ENCODE data around the gene BRIP1. TPM values are rescaled to one million over a fixed set of nuclear protein-coding genes. Genes with fewer than 3 reads are reported as not detected.

BRIP1 gene
- total and polyA plus RNA-seq, 4 donors = 0.21 to 4.3 (median 0.82) TPM

DNA sequence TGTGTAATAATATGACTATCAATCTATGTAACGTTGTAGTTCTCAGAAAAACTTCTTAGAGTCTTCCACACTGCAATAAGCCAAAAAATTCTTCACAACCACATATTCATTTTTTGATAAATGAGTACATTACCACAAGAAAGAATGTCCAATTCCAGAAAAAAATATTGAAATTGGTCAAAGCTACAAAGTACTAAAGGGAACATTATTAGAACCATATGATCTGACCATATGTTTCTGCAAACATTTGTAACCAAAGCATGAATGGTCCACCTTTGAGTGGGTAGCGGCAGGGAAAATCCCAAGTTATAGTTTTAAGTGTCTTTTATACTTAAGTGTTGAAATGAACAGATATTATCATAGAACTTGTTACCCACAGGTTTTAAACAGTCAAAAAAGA lies 200.6 kb downstream of the BRIP1 start:
- H3K27me3 ChIP-seq (ENCODE audit: control insufficient read depth in 3 of 3, insufficient read depth in 3 of 3, low read length in 2 of 3) = no peaks in the 10 kb centered on the region
- H3K4me1 ChIP-seq (ENCODE audit: control insufficient read depth in 5 of 5, insufficient read depth in 5 of 5, low read length in 5 of 5) = peaks cover 0 to 12% (median 0%) of the 10 kb centered on the region in 5 donors
- H3K9me3 ChIP-seq (ENCODE audit: control insufficient read depth in 4 of 4, insufficient read depth in 3 of 4, low read length in 3 of 4) = no peaks in the 10 kb centered on the region
- 79 to 86% methylated on average over 2 of the region's 2 CpGs for WGBS, 2 donors
- ATAC-seq (ENCODE audit: insufficient read depth, low FRiP score) = no peak
- H3K27ac ChIP-seq (ENCODE audit: low read depth in 1 of 2, low read length in 1 of 2) = no peak overlapping the region
- no peaks in the 10 kb centered on the region for H3K36me3 ChIP-seq (ENCODE audit: control insufficient read depth in 4 of 4, insufficient read depth in 4 of 4, low read length in 4 of 4)
- H3K9ac ChIP-seq (ENCODE audit: insufficient read depth in 1 of 2, low read length in 2 of 2) = no peak overlapping the region
- H3K4me3 ChIP-seq = no peak overlapping the region
- no peak for DNase-seq
- TF ChIP-seq, protein P1, sequence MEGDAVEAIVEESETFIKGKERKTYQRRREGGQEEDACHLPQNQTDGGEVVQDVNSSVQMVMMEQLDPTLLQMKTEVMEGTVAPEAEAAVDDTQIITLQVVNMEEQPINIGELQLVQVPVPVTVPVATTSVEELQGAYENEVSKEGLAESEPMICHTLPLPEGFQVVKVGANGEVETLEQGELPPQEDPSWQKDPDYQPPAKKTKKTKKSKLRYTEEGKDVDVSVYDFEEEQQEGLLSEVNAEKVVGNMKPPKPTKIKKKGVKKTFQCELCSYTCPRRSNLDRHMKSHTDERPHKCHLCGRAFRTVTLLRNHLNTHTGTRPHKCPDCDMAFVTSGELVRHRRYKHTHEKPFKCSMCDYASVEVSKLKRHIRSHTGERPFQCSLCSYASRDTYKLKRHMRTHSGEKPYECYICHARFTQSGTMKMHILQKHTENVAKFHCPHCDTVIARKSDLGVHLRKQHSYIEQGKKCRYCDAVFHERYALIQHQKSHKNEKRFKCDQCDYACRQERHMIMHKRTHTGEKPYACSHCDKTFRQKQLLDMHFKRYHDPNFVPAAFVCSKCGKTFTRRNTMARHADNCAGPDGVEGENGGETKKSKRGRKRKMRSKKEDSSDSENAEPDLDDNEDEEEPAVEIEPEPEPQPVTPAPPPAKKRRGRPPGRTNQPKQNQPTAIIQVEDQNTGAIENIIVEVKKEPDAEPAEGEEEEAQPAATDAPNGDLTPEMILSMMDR (IDR thresholded peaks at IDR 0.05; ENCODE audit: control extremely low read depth, extremely low read depth) = no peak

DNA sequence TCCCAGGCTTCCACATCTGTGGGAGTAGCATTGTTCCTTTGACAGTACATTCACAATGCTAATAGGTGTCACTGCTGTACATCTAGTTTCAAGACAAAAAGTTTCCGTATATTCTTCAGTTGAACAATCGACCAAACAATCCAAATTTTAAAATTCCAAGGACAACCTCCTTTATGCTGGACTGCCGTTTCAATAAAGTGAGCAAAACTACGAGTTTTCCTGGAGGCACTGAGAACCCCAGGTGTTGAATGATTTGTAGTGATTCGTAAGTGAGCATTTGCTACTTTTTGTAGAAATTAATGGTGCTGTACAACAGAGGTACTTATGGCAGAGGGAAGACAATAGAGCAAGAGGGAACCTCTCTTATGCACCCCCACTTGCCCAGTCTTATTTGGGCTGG lies 201.1 kb downstream of the BRIP1 start:
- H3K4me3 ChIP-seq = no peak overlapping the region
- no peaks in the 10 kb centered on the region for H3K27me3 ChIP-seq (ENCODE audit: control insufficient read depth in 3 of 3, insufficient read depth in 3 of 3, low read length in 2 of 3)
- no peaks in the 10 kb centered on the region for H3K36me3 ChIP-seq (ENCODE audit: control insufficient read depth in 4 of 4, insufficient read depth in 4 of 4, low read length in 4 of 4)
- no peak overlapping the region for H3K9ac ChIP-seq (ENCODE audit: insufficient read depth in 1 of 2, low read length in 2 of 2)
- 86 to 88% methylated on average over 5 of the region's 5 CpGs for WGBS, 2 donors
- TF ChIP-seq, protein P1 (IDR thresholded peaks at IDR 0.05; ENCODE audit: control extremely low read depth, extremely low read depth) = no peak
- no peak overlapping the region for H3K27ac ChIP-seq (ENCODE audit: low read depth in 1 of 2, low read length in 1 of 2)
- H3K4me1 ChIP-seq (ENCODE audit: control insufficient read depth in 5 of 5, insufficient read depth in 5 of 5, low read length in 5 of 5) = peaks cover 0 to 12% (median 0%) of the 10 kb centered on the region in 5 donors
- no peak for DNase-seq
- no peaks in the 10 kb centered on the region for H3K9me3 ChIP-seq (ENCODE audit: control insufficient read depth in 4 of 4, insufficient read depth in 3 of 4, low read length in 3 of 4)
- no peak for ATAC-seq (ENCODE audit: insufficient read depth, low FRiP score)

GRCh38 chr17:61660746-61661485 lies 202.4 kb downstream of the BRIP1 start:
- no peak overlapping the region for H3K27ac ChIP-seq (ENCODE audit: low read depth in 1 of 2, low read length in 1 of 2)
- no peak overlapping the region for H3K9ac ChIP-seq (ENCODE audit: insufficient read depth in 1 of 2, low read length in 2 of 2)
- no peak for ATAC-seq (ENCODE audit: insufficient read depth, low FRiP score)
- H3K9me3 ChIP-seq (ENCODE audit: control insufficient read depth in 4 of 4, insufficient read depth in 3 of 4, low read length in 3 of 4) = no peaks in the 10 kb centered on the region
- H3K36me3 ChIP-seq (ENCODE audit: control insufficient read depth in 4 of 4, insufficient read depth in 4 of 4, low read length in 4 of 4) = no peaks in the 10 kb centered on the region
- H3K4me1 ChIP-seq (ENCODE audit: control insufficient read depth in 5 of 5, insufficient read depth in 5 of 5, low read length in 5 of 5) = peaks cover 0 to 12% (median 0%) of the 10 kb centered on the region in 5 donors
- TF ChIP-seq, protein P1 (IDR thresholded peaks at IDR 0.05; ENCODE audit: control extremely low read depth, extremely low read depth) = no peak
- H3K4me3 ChIP-seq = no peak overlapping the region
- DNase-seq = peak in 2 of 3 donors; percentile 91 to 94
- 67 to 77% methylated on average over 4 of the region's 4 CpGs for WGBS, 2 donors
- no peaks in the 10 kb centered on the region for H3K27me3 ChIP-seq (ENCODE audit: control insufficient read depth in 3 of 3, insufficient read depth in 3 of 3, low read length in 2 of 3)

All from lung (tissue), 12 donors.